Neuronal stem cell (in vitro differentiated cells): ENCODE measurements around the gene PSMA7.
A peak's percentile ranks its signal among the peaks of the same experiment; 100 is the strongest.

Source experiments
- DNase-seq: peaks from one replicate; pipeline ENCODE4 v3.0.0-alpha.2; 2013; ENCODE audit warnings: low spot score
- H2AFZ ChIP-seq: one replicate; pipeline ENCODE4 v1.6.1; 2013; ENCODE audit warnings: mild to moderate bottlenecking, low read length, inconsistent platforms
- H2AK5ac ChIP-seq: 2 replicates; pipeline ENCODE4 v1.6.1; 2013; ENCODE audit warnings: low read depth, mild to moderate bottlenecking, inconsistent platforms, low read length, moderate library complexity, mixed read lengths
- H2BK120ac ChIP-seq: 2 replicates; pipeline ENCODE4 v1.6.1; 2013; ENCODE audit warnings: low read depth, mild to moderate bottlenecking, inconsistent platforms, low read length, moderate library complexity, mixed read lengths
- H2BK12ac ChIP-seq: one replicate; pipeline ENCODE4 v1.6.1; 2013; ENCODE audit warnings: low read length, inconsistent platforms
- H2BK15ac ChIP-seq: 2 replicates; pipeline ENCODE4 v1.6.1; 2013; ENCODE audit warnings: mild to moderate bottlenecking, low read length, inconsistent platforms, mixed read lengths
- H2BK5ac ChIP-seq: one replicate; pipeline ENCODE4 v1.6.1; 2013; ENCODE audit warnings: inconsistent platforms, mild to moderate bottlenecking, low read length, moderate library complexity
- H3K14ac ChIP-seq: one replicate; pipeline ENCODE4 v1.6.1; 2013; ENCODE audit warnings: low read length, inconsistent platforms
- H3K18ac ChIP-seq: 2 replicates; pipeline ENCODE4 v1.6.1; 2013; ENCODE audit warnings: low read length, inconsistent platforms
- H3K23ac ChIP-seq: 2 replicates; pipeline ENCODE4 v1.6.1; 2013; ENCODE audit warnings: low read depth, mild to moderate bottlenecking, mixed read lengths, low read length, inconsistent platforms; ENCODE audit not compliant: poor library complexity
- H3K27ac ChIP-seq: replicated peaks from 3 replicates; pipeline ENCODE4 v1.5.1; 2013; ENCODE audit warnings: low read length, inconsistent platforms
- H3K27me3 ChIP-seq, 3 experiments: 2 replicates each; pipeline ENCODE4 v1.6.1; 2013; ENCODE audit warnings: low read length in 3 of 3, mild to moderate bottlenecking in 2 of 3, inconsistent platforms in 1 of 3, low read depth in 1 of 3, mixed read lengths in 1 of 3, moderate library complexity in 1 of 3; ENCODE audit not compliant: control insufficient read depth in 3 of 3, insufficient read depth in 3 of 3
- H3K36me3 ChIP-seq, 2 donors: replicated peaks in 1 of 2; 2 replicates each; pipeline ENCODE4 v1.6.1; 2013; ENCODE audit warnings: low read length in 2 of 2; ENCODE audit not compliant: control insufficient read depth in 2 of 2, insufficient read depth in 2 of 2
- H3K4ac ChIP-seq: 2 replicates; pipeline ENCODE4 v1.6.1; 2013; ENCODE audit warnings: inconsistent platforms, mild to moderate bottlenecking, low read length, moderate library complexity
- H3K4me1 ChIP-seq, 2 donors: 1 replicate in 1 of 2; 2 replicates in 1 of 2; pipeline ENCODE4 v1.6.1; 2013; ENCODE audit warnings: low read length in 2 of 2, low read depth in 1 of 2; ENCODE audit not compliant: control insufficient read depth in 2 of 2, insufficient read depth in 1 of 2
- H3K4me2 ChIP-seq: one replicate; pipeline ENCODE4 v1.6.1; 2013; ENCODE audit warnings: mild to moderate bottlenecking, low read length, inconsistent platforms; ENCODE audit not compliant: insufficient read depth, poor library complexity, severe bottlenecking
- H3K4me3 ChIP-seq, 2 donors: 2 replicates each; pipeline ENCODE4 v1.5.1; 2013; ENCODE audit warnings: low read length in 2 of 2, mild to moderate bottlenecking in 2 of 2, inconsistent platforms in 1 of 2, moderate library complexity in 1 of 2
- H3K79me1 ChIP-seq: one replicate; pipeline ENCODE4 v1.6.1; 2013; ENCODE audit warnings: low read depth, mild to moderate bottlenecking, inconsistent platforms, low read length, moderate library complexity
- H3K9ac ChIP-seq: one replicate; pipeline ENCODE4 v1.6.1; 2013; ENCODE audit warnings: mild to moderate bottlenecking, low read depth, low read length, inconsistent platforms; ENCODE audit not compliant: poor library complexity
- H3K9me3 ChIP-seq, 2 donors: replicated peaks in 1 of 2; 2 replicates each; pipeline versions ENCODE3 to v1.6.1; 2013; ENCODE audit warnings: low read length in 2 of 2, mild to moderate bottlenecking in 2 of 2, inconsistent platforms in 1 of 2, low read depth in 1 of 2, mixed read lengths in 1 of 2, moderate library complexity in 1 of 2; ENCODE audit not compliant: control insufficient read depth in 2 of 2, insufficient read depth in 1 of 2
- H4K8ac ChIP-seq: one replicate; pipeline ENCODE4 v1.6.1; 2013; ENCODE audit warnings: low read depth, mild to moderate bottlenecking, inconsistent platforms, low read length, moderate library complexity
- H4K91ac ChIP-seq: one replicate; pipeline ENCODE4 v1.6.1; 2013; ENCODE audit warnings: low read length, low read depth, mild to moderate bottlenecking, inconsistent platforms; ENCODE audit not compliant: poor library complexity
- WGBS, 2 donors: extraction: QIAGEN DNeasy Blood & Tissue Kit; methylation state at CpG; one replicate each; pipeline ENCODE4 v1.1.7; 2013; ENCODE audit warnings: missing lambda C conversion rate in 2 of 2, mixed read lengths in 1 of 2; ENCODE audit not compliant: insufficient read length in 2 of 2, insufficient replicate concordance in 1 of 2; ENCODE audit errors: extremely low coverage in 2 of 2; 5-methylcytosine and 5-hydroxymethylcytosine counted together

The PSMA7 gene

DNA sequence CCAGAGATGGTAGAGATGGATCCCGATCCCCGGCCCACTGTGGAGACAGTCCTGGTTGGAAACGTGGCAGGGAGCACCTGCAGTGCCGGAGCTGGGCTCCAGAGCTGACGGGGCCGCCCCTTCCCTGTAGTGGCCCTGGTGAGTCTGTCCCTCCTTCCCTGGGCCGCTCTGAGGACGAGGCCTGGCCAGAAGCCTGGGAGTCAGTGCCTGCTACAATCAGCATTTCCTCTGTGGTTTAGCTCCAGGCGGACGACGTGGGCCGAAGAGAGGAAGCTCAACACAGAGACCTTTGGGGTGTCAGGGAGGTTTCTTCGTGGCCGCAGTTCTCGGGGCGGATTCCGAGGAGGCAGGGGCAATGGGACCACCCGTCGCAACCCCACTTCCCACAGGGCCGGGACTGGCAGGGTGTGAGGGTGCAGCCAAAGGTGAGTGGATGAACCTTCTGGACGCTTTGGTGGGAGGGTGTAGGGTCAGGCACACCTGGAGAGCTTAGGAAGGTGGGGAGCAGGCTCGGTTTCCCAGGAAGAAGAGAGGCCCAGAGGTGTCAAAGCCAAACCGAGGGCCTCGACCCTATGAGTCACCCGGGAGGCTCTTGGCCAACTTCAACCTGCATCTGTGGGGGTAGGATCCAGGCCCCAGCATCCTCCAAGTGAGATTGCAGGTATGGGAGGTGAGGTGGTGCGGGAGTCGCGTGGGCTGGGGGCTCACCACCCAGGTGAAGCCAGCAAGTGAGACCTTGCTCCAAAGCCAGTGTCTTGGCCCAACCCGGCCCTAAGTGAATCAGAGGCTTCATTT lies 9.9 kb downstream of the PSMA7 start:
- Histone ChIP-seq H3K4me2 (no peak overlapping the region), H3K27me3 (no peaks in the 10 kb centered on the region), H3K9me3 (no peaks in the 10 kb centered on the region), H4K91ac (no peak overlapping the region), H2BK120ac (no peak overlapping the region), H2BK15ac (no peak overlapping the region), H3K18ac (no peak overlapping the region), H2BK12ac (peak overlapping the region; percentile 11), H2AFZ (no peak overlapping the region), H3K14ac (no peak overlapping the region), H3K4me3 (no peak overlapping the region), H2BK5ac (no peak overlapping the region), H3K4me1 (no peaks in the 10 kb centered on the region), H3K4ac (no peak overlapping the region), H2AK5ac (no peak overlapping the region), H3K27ac (no peak overlapping the region), H3K36me3 (peaks cover 79 to 100% of the 10 kb centered on the region in 2 donors), H3K23ac (peak overlapping the region; percentile 13), H3K79me1 (peaks cover 7% of the 10 kb centered on the region), H4K8ac (no peak overlapping the region), H3K9ac (no peak overlapping the region)
- WGBS, 2 donors, result no CpG with 5 or more reads among the region's 29 CpGs
- no peak for DNase-seq

DNA sequence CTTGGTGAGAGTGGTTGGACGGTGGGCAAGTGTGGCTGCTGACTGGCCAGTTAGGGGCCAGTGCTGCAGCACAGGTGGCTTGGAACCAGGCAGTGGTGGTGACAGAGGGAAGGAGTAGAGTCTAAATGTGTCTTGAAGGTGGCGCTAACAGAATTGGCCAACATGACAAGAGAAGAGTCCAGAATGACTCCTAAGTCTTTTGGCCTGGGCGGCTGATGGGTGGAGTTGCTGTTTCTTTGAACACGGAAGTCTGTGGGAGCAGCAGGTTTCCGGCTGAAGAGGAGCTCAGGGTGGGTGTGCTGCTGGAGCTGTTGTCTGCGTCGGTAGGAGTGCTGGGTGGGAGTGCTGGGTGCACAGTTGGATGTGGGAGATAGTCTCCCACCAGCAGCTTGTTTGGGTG lies 10.8 kb downstream of the PSMA7 start:
- WGBS, 2 donors, result no CpG with 5 or more reads among the region's 7 CpGs
- Histone ChIP-seq H3K27ac (no peak overlapping the region), H2BK12ac (no peak overlapping the region), H3K4me3 (no peak overlapping the region), H3K14ac (no peak overlapping the region), H3K9me3 (no peaks in the 10 kb centered on the region), H3K4me1 (no peaks in the 10 kb centered on the region), H2BK120ac (no peak overlapping the region), H4K8ac (no peak overlapping the region), H2AFZ (no peak overlapping the region), H3K4ac (no peak overlapping the region), H3K9ac (no peak overlapping the region), H4K91ac (no peak overlapping the region), H3K23ac (no peak overlapping the region), H2BK5ac (no peak overlapping the region), H3K27me3 (no peaks in the 10 kb centered on the region), H3K4me2 (no peak overlapping the region), H3K79me1 (peaks cover 7% of the 10 kb centered on the region), H3K18ac (no peak overlapping the region), H3K36me3 (peaks cover 79 to 100% of the 10 kb centered on the region in 2 donors), H2BK15ac (no peak overlapping the region), H2AK5ac (no peak overlapping the region)
- no peak for DNase-seq

DNA sequence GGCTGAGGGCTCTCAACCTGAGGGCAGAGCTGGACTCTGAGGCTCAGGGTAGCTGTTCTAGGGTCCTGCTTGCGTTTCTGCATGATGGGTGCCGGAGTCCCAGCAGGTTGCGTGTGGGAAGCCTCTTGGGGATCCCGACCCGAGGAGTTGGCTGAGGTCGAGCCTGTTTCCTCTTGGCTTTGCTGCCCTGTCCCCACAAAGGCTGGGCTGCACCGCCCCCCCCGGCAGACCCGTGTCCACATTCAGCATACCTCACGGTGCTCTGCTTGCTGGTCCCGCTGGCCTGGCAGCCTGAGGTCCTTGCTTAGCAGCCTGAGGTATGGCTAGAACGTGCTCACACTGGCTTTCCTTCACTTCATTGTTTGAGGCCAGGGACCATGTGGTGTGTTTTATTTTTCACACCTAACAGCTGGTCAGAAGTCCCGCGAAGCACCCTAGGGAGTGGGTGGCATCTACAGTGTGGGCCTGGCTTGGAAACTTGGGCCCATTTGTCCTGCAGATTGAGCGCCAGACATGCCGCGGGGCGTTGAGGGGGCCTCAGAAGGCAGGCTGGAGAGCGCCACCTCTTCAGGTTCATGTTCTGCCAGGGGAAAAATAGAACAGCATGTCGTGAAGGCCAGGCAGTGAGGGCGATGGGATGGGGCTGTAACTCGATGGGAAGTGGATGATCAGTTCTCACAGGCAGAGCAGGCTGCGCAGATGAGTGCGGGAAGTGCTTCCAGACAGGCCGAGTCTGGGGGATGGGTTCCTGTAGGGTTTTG lies 11.5 kb downstream of the PSMA7 start:
- no peak overlapping the region for H4K8ac ChIP-seq
- H2BK5ac ChIP-seq, result no peak overlapping the region
- H4K91ac ChIP-seq, result no peak overlapping the region

More for the DNA sequence above, 11.5 kb downstream of the PSMA7 start:
- Histone ChIP-seq H3K27ac (no peak overlapping the region), H3K4me2 (no peak overlapping the region), H3K14ac (no peak overlapping the region), H3K79me1 (peaks cover 7% of the 10 kb centered on the region), H2BK12ac (no peak overlapping the region), H3K9ac (peak overlapping the region; percentile 26), H3K4ac (no peak overlapping the region), H3K4me1 (no peaks in the 10 kb centered on the region), H3K36me3 (peaks cover 78 to 100% of the 10 kb centered on the region in 2 donors), H2BK120ac (no peak overlapping the region), H2AFZ (no peak overlapping the region), H3K18ac (no peak overlapping the region), H3K9me3 (no peaks in the 10 kb centered on the region), H2AK5ac (no peak overlapping the region), H3K23ac (peak overlapping the region; percentile 60), H2BK15ac (no peak overlapping the region), H3K4me3 (no peak overlapping the region), H3K27me3 (no peaks in the 10 kb centered on the region)
- no peak for DNase-seq
- WGBS, 2 donors, result no CpG with 5 or more reads among the region's 25 CpGs
